ENCODE results near the gene ENTHD1.

The ENTHD1 gene

GRCh38 chr22:39715778-39716495 is 177.6 kb downstream of the ENTHD1 start:
- TF ChIP-seq EZH2phosphoT487 (IDR thresholded peaks at IDR 0.05; ENCODE audit: low read depth) (no peak), CTCF (IDR thresholded peaks at IDR 0.05; ENCODE audit: low read depth, low read length) (no peak)
- peaks cover 19% of the 10 kb centered on the region for H3K27me3 ChIP-seq (ENCODE audit: low read depth, low read length)

GRCh38 chr22:39714321-39714720 is 179.2 kb downstream of the ENTHD1 start:
- Histone ChIP-seq H3K9me3 (ENCODE audit: insufficient read depth, low read length) (no peaks in the 10 kb centered on the region), H2AFZ (ENCODE audit: low read depth, low read length) (no peak overlapping the region), H3K27me3 (ENCODE audit: low read depth, low read length) (peaks cover 23% of the 10 kb centered on the region), H3K79me2 (ENCODE audit: low read length) (no peaks in the 10 kb centered on the region), H4K20me1 (ENCODE audit: insufficient read depth, low read length) (no peaks in the 10 kb centered on the region), H3K36me3 (replicated peaks; ENCODE audit: low read depth, low read length) (no peaks in the 10 kb centered on the region), H3K27ac (ENCODE audit: low read length) (no peak overlapping the region), H3K4me3 (ENCODE audit: low read length) (no peak overlapping the region), H3K9ac (ENCODE audit: low read length) (no peak overlapping the region), H3K4me2 (ENCODE audit: low read length) (no peak overlapping the region), H3K4me1 (ENCODE audit: low read length) (no peaks in the 10 kb centered on the region)
- TF ChIP-seq CTCF (IDR thresholded peaks at IDR 0.05; ENCODE audit: low read depth, low read length) (no peak), EZH2phosphoT487 (IDR thresholded peaks at IDR 0.05; ENCODE audit: low read depth) (no peak)

More at GRCh38 chr22:39715778-39716495, 177.6 kb downstream of the ENTHD1 start:
- H3K36me3 ChIP-seq (replicated peaks; ENCODE audit: low read depth, low read length), result no peaks in the 10 kb centered on the region
- no peak overlapping the region for H3K4me3 ChIP-seq (ENCODE audit: low read length)
- H3K27ac ChIP-seq (ENCODE audit: low read length), result no peak overlapping the region
- no peaks in the 10 kb centered on the region for H3K9me3 ChIP-seq (ENCODE audit: insufficient read depth, low read length)
- H3K79me2 ChIP-seq (ENCODE audit: low read length), result no peaks in the 10 kb centered on the region
- H3K4me1 ChIP-seq (ENCODE audit: low read length), result no peaks in the 10 kb centered on the region
- H3K9ac ChIP-seq (ENCODE audit: low read length), result no peak overlapping the region
- no peak overlapping the region for H3K4me2 ChIP-seq (ENCODE audit: low read length)
- H4K20me1 ChIP-seq (ENCODE audit: insufficient read depth, low read length), result no peaks in the 10 kb centered on the region
- H2AFZ ChIP-seq (ENCODE audit: low read depth, low read length), result no peak overlapping the region

GRCh38 chr22:39713799-39714290 is 179.7 kb downstream of the ENTHD1 start:
- no peak for TF ChIP-seq CTCF (IDR thresholded peaks at IDR 0.05; ENCODE audit: low read depth, low read length)
- Histone ChIP-seq H3K27ac (ENCODE audit: low read length) (no peak overlapping the region), H3K36me3 (replicated peaks; ENCODE audit: low read depth, low read length) (no peaks in the 10 kb centered on the region), H3K4me1 (ENCODE audit: low read length) (no peaks in the 10 kb centered on the region), H3K9ac (ENCODE audit: low read length) (no peak overlapping the region), H2AFZ (ENCODE audit: low read depth, low read length) (no peak overlapping the region), H3K4me3 (ENCODE audit: low read length) (no peak overlapping the region), H4K20me1 (ENCODE audit: insufficient read depth, low read length) (no peaks in the 10 kb centered on the region), H3K27me3 (ENCODE audit: low read depth, low read length) (peaks cover 24% of the 10 kb centered on the region), H3K4me2 (ENCODE audit: low read length) (no peak overlapping the region), H3K9me3 (ENCODE audit: insufficient read depth, low read length) (no peaks in the 10 kb centered on the region), H3K79me2 (ENCODE audit: low read length) (no peaks in the 10 kb centered on the region)

GRCh38 chr22:39712751-39713525 is 180.6 kb downstream of the ENTHD1 start:
- TF ChIP-seq EZH2phosphoT487 (IDR thresholded peaks at IDR 0.05; ENCODE audit: low read depth) (no peak), CTCF (IDR thresholded peaks at IDR 0.05; ENCODE audit: low read depth, low read length) (no peak)
- Histone ChIP-seq H3K4me3 (ENCODE audit: low read length) (no peak overlapping the region), H3K4me2 (ENCODE audit: low read length) (no peak overlapping the region), H3K9me3 (ENCODE audit: insufficient read depth, low read length) (no peaks in the 10 kb centered on the region), H3K27ac (ENCODE audit: low read length) (no peak overlapping the region), H3K4me1 (ENCODE audit: low read length) (no peaks in the 10 kb centered on the region), H3K9ac (ENCODE audit: low read length) (no peak overlapping the region), H3K27me3 (ENCODE audit: low read depth, low read length) (peaks cover 24% of the 10 kb centered on the region), H4K20me1 (ENCODE audit: insufficient read depth, low read length) (no peaks in the 10 kb centered on the region), H3K79me2 (ENCODE audit: low read length) (no peaks in the 10 kb centered on the region), H3K36me3 (replicated peaks; ENCODE audit: low read depth, low read length) (no peaks in the 10 kb centered on the region), H2AFZ (ENCODE audit: low read depth, low read length) (no peak overlapping the region)

Data from OCI-LY3 (cell line).